IPS-15b (cell line): ENCODE measurements around the gene DENND1B.

Experiments used
- H3K27me3 ChIP-seq: one replicate; pipeline ENCODE4 v1.6.1; 2013; ENCODE audit warnings: low read length; ENCODE audit not compliant: control insufficient read depth, insufficient read depth
- H3K36me3 ChIP-seq: one replicate; pipeline ENCODE4 v1.6.1; 2013; ENCODE audit warnings: low read length; ENCODE audit not compliant: control insufficient read depth, insufficient read depth
- H3K4me1 ChIP-seq: one replicate; pipeline ENCODE4 v1.6.1; 2013; ENCODE audit warnings: mild to moderate bottlenecking, low read length; ENCODE audit not compliant: control insufficient read depth, insufficient read depth
- H3K4me3 ChIP-seq: one replicate; pipeline ENCODE4 v1.5.1; 2013; ENCODE audit warnings: low read depth, low read length
- H3K9ac ChIP-seq: one replicate; pipeline ENCODE4 v1.6.1; 2013; ENCODE audit warnings: low read depth, mild to moderate bottlenecking, low read length
- H3K9me3 ChIP-seq: one replicate; pipeline ENCODE4 v1.6.1; 2013; ENCODE audit warnings: mild to moderate bottlenecking, low read length; ENCODE audit not compliant: control insufficient read depth, insufficient read depth

The DENND1B gene

GRCh38 chr1:197677313-197677712 is 98.0 kb downstream of the DENND1B start:
- Histone ChIP-seq H3K9ac (no peak overlapping the region), H3K36me3 (no peaks in the 10 kb centered on the region), H3K4me3 (no peak overlapping the region), H3K4me1 (peaks cover 11% of the 10 kb centered on the region), H3K9me3 (no peaks in the 10 kb centered on the region), H3K27me3 (no peaks in the 10 kb centered on the region)

GRCh38 chr1:197675583-197676208 is 99.6 kb downstream of the DENND1B start:
- Histone ChIP-seq H3K4me1 (peaks cover 11% of the 10 kb centered on the region), H3K9ac (no peak overlapping the region), H3K27me3 (no peaks in the 10 kb centered on the region), H3K36me3 (no peaks in the 10 kb centered on the region), H3K9me3 (no peaks in the 10 kb centered on the region), H3K4me3 (no peak overlapping the region)

- H3K4me1 ChIP-seq: peaks cover 11% of the 10 kb centered on the region
- no peaks in the 10 kb centered on the region for H3K36me3 ChIP-seq
- H3K27me3 ChIP-seq: no peaks in the 10 kb centered on the region
- H3K4me3 ChIP-seq: no peak overlapping the region
- H3K9me3 ChIP-seq: no peaks in the 10 kb centered on the region
- H3K9ac ChIP-seq: no peak overlapping the region
These were observed 101.0 kb downstream of the DENND1B start for GRCh38 chr1:197674286-197674685.

- Histone ChIP-seq H3K9ac (no peak overlapping the region), H3K4me1 (peaks cover 11% of the 10 kb centered on the region), H3K36me3 (no peaks in the 10 kb centered on the region), H3K4me3 (no peak overlapping the region), H3K27me3 (no peaks in the 10 kb centered on the region), H3K9me3 (no peaks in the 10 kb centered on the region)
These were observed 102.0 kb downstream of the DENND1B start for GRCh38 chr1:197673292-197673691.

GRCh38 chr1:197672347-197672746 is 102.9 kb downstream of the DENND1B start:
- Histone ChIP-seq H3K4me1 (peaks cover 11% of the 10 kb centered on the region), H3K27me3 (no peaks in the 10 kb centered on the region), H3K9ac (no peak overlapping the region), H3K36me3 (no peaks in the 10 kb centered on the region), H3K9me3 (no peaks in the 10 kb centered on the region), H3K4me3 (no peak overlapping the region)

GRCh38 chr1:197671920-197672319 is 103.4 kb downstream of the DENND1B start:
- Histone ChIP-seq H3K4me1 (peaks cover 11% of the 10 kb centered on the region), H3K27me3 (no peaks in the 10 kb centered on the region), H3K36me3 (no peaks in the 10 kb centered on the region), H3K4me3 (no peak overlapping the region), H3K9me3 (no peaks in the 10 kb centered on the region), H3K9ac (no peak overlapping the region)

- Histone ChIP-seq H3K36me3 (no peaks in the 10 kb centered on the region), H3K27me3 (no peaks in the 10 kb centered on the region), H3K9ac (no peak overlapping the region), H3K9me3 (no peaks in the 10 kb centered on the region), H3K4me1 (peaks cover 11% of the 10 kb centered on the region), H3K4me3 (no peak overlapping the region)
These were observed 104.1 kb downstream of the DENND1B start for GRCh38 chr1:197671140-197671539.

- no peak overlapping the region for H3K9ac ChIP-seq
- H3K27me3 ChIP-seq: no peaks in the 10 kb centered on the region
- H3K36me3 ChIP-seq: no peaks in the 10 kb centered on the region
- H3K9me3 ChIP-seq: no peaks in the 10 kb centered on the region
- H3K4me1 ChIP-seq: no peaks in the 10 kb centered on the region
- H3K4me3 ChIP-seq: no peak overlapping the region
These were observed 108.5 kb downstream of the DENND1B start for GRCh38 chr1:197666769-197667285.

- Histone ChIP-seq H3K4me1 (no peaks in the 10 kb centered on the region), H3K27me3 (no peaks in the 10 kb centered on the region), H3K4me3 (no peak overlapping the region)
These were observed 110.9 kb downstream of the DENND1B start for GRCh38 chr1:197664391-197664790.

GRCh38 chr1:197663162-197663953 is 111.9 kb downstream of the DENND1B start:
- Histone ChIP-seq H3K4me1 (no peaks in the 10 kb centered on the region), H3K4me3 (no peak overlapping the region), H3K9me3 (no peaks in the 10 kb centered on the region), H3K27me3 (no peaks in the 10 kb centered on the region), H3K36me3 (no peaks in the 10 kb centered on the region), H3K9ac (no peak overlapping the region)

More at GRCh38 chr1:197664391-197664790, 110.9 kb downstream of the DENND1B start:
- no peak overlapping the region for H3K9ac ChIP-seq
- H3K36me3 ChIP-seq: no peaks in the 10 kb centered on the region
- no peaks in the 10 kb centered on the region for H3K9me3 ChIP-seq

- H3K4me1 ChIP-seq: no peaks in the 10 kb centered on the region
- H3K4me3 ChIP-seq: no peak overlapping the region
- no peak overlapping the region for H3K9ac ChIP-seq
These were observed 114.9 kb downstream of the DENND1B start for GRCh38 chr1:197660389-197660788.

GRCh38 chr1:197659171-197659570 is 116.1 kb downstream of the DENND1B start:
- no peak overlapping the region for H3K9ac ChIP-seq
- H3K9me3 ChIP-seq: no peaks in the 10 kb centered on the region
- no peaks in the 10 kb centered on the region for H3K4me1 ChIP-seq
- no peak overlapping the region for H3K4me3 ChIP-seq
- no peaks in the 10 kb centered on the region for H3K27me3 ChIP-seq
- no peaks in the 10 kb centered on the region for H3K36me3 ChIP-seq

More at GRCh38 chr1:197660389-197660788, 114.9 kb downstream of the DENND1B start:
- H3K9me3 ChIP-seq: no peaks in the 10 kb centered on the region
- no peaks in the 10 kb centered on the region for H3K36me3 ChIP-seq
- H3K27me3 ChIP-seq: no peaks in the 10 kb centered on the region
